GM21576 (cell line): ENCODE data around the gene GREB1.

Experiments used
- ATAC-seq: cut with Tn5 transposase; IDR thresholded peaks from one replicate; pipeline ENCODE4 v1.9.1; 2021; ENCODE audit warnings: mild to moderate bottlenecking, moderate library complexity; ENCODE audit not compliant: unreplicated experiment

The GREB1 gene

GRCh38 chr2:11578986-11579774 is 45.3 kb downstream of the GREB1 start:
- ATAC-seq = no peak

- ATAC-seq = no peak
Observed at GRCh38 chr2:11579867-11580659, 46.2 kb downstream of the GREB1 start.

GRCh38 chr2:11580697-11581096 is 46.9 kb downstream of the GREB1 start:
- ATAC-seq = no peak

- no peak for ATAC-seq
Observed at GRCh38 chr2:11581124-11581796, 47.4 kb downstream of the GREB1 start.

- no peak for ATAC-seq
Observed at GRCh38 chr2:11581797-11582611, 48.2 kb downstream of the GREB1 start.

- no peak for ATAC-seq
Observed at GRCh38 chr2:11582612-11582861, 48.7 kb downstream of the GREB1 start.

- no peak for ATAC-seq
Observed at GRCh38 chr2:11582862-11583752, 49.3 kb downstream of the GREB1 start.

- peak; percentile 79 for ATAC-seq
Observed at GRCh38 chr2:11583840-11584524, 50.1 kb downstream of the GREB1 start.

- ATAC-seq = no peak
Observed at GRCh38 chr2:11584525-11585056, 50.7 kb downstream of the GREB1 start.

- ATAC-seq = no peak
Observed at GRCh38 chr2:11585071-11585470, 51.2 kb downstream of the GREB1 start.

GRCh38 chr2:11588228-11589110 is 54.6 kb downstream of the GREB1 start:
- no peak for ATAC-seq

- ATAC-seq = no peak
Observed at GRCh38 chr2:11589316-11589940, 55.6 kb downstream of the GREB1 start.

- ATAC-seq = no peak
Observed at GRCh38 chr2:11590193-11590592, 56.3 kb downstream of the GREB1 start.

- no peak for ATAC-seq
Observed at GRCh38 chr2:11591091-11591490, 57.2 kb downstream of the GREB1 start.

GRCh38 chr2:11592671-11593574 is 59.1 kb downstream of the GREB1 start:
- no peak for ATAC-seq

GRCh38 chr2:11596801-11597200 is 63.0 kb downstream of the GREB1 start:
- ATAC-seq = no peak
